K562 (cell line): ENCODE measurements around the gene FOXP4. TPM values are rescaled to one million over a fixed set of nuclear protein-coding genes. Genes with fewer than 3 reads are reported as not detected.

Experiments used
- ATAC-seq: fragments of 200-7000 bp; cut with Tn5 transposase; 3 replicates; pipeline ENCODE4 v1.9.1; 2020; ENCODE audit warnings: moderate library complexity
- BruUV-seq: library from RNA; stranded (reverse); fragments of 400-500 nt; replicated peaks from 2 replicates; lab custom pipeline; 2021; lab: Mats Ljungman, UMichigan
- CTCF ChIA-PET: fragments of 300-600 bp; formaldehyde crosslinking; extraction: SDS; loops from one replicate; lab custom pipeline; 2021; ENCODE audit warnings: low intra/inter-chr PET ratio; lab: Yijun Ruan, JAX
- POLR2A ChIA-PET: fragments of 300-600, 350-650 bp; sonication (Branson Sonifier 250); formaldehyde crosslinking; extraction: SDS; loops from one replicate; lab custom pipeline; 2021; ENCODE audit warnings: antibody characterized with exemption, inconsistent platforms; lab: Yijun Ruan, JAX
- DNase-seq, 4 experiments: peaks; one replicate each; pipeline versions ENCODE4 v3.0.0 to v3.0.0-alpha.2; 2011 to 2018; ENCODE audit warnings: low spot score in 3 of 4, mixed read lengths in 3 of 4; ENCODE audit errors: extremely low read depth in 1 of 4
- FAIRE-seq: peaks from 2 replicates; lab custom pipeline; 2011; peaks lifted over from hg19 to GRCh38; lab: Jason Lieb, UNC
- H2AFZ ChIP-seq: 2 replicates; pipeline ENCODE4 v1.6.0; 2011; ENCODE audit warnings: low read depth, low read length, control low read depth, inconsistent platforms
- H3K27ac ChIP-seq: fragments of 200-600 bp; 3 replicates; pipeline ENCODE4 v1.8.0; 2011; ENCODE audit warnings: low read depth, mild to moderate bottlenecking, control low read depth, inconsistent platforms, low read length, moderate library complexity, mixed read lengths; ENCODE audit errors: extremely low read depth
- H3K27me3 ChIP-seq, 2 experiments: fragments of 300-600 bp in 1 of 2; 2 replicates in 1 of 2; 3 replicates in 1 of 2; pipeline versions ENCODE4 v1.6.0 to v1.8.0; 2011; ENCODE audit warnings: inconsistent platforms in 2 of 2, low read length in 2 of 2, mild to moderate bottlenecking in 1 of 2, mixed read lengths in 1 of 2, moderate library complexity in 1 of 2; ENCODE audit not compliant: control insufficient read depth in 2 of 2, insufficient read depth in 2 of 2
- H3K36me3 ChIP-seq: fragments of 300-600 bp; 3 replicates; pipeline ENCODE4 v1.8.0; 2011; ENCODE audit warnings: mild to moderate bottlenecking, low read length, inconsistent platforms; ENCODE audit not compliant: control insufficient read depth, insufficient read depth
- H3K4me1 ChIP-seq, 2 experiments: fragments of 200-600 bp in 1 of 2; replicated peaks in 1 of 2; 2 replicates in 1 of 2; 3 replicates in 1 of 2; pipeline versions ENCODE4 v1.5.1 to v1.8.0; 2011; ENCODE audit warnings: inconsistent platforms in 2 of 2, low read length in 2 of 2, mild to moderate bottlenecking in 1 of 2, mixed read lengths in 1 of 2, moderate library complexity in 1 of 2; ENCODE audit not compliant: control insufficient read depth in 2 of 2, insufficient read depth in 2 of 2
- H3K4me2 ChIP-seq: 2 replicates; pipeline ENCODE4 v1.6.1; 2011; ENCODE audit warnings: low read length, control low read depth, inconsistent platforms, mixed read lengths; ENCODE audit not compliant: insufficient read depth
- H3K4me3 ChIP-seq: fragments of 200-600 bp; sonication (generic), shearing (Covaris generic); 2 replicates; pipeline ENCODE4 v1.5.1; 2016; ENCODE audit warnings: control low read depth, inconsistent platforms
- H3K79me2 ChIP-seq: fragments of 200-600 bp; 3 replicates; pipeline ENCODE4 v1.8.0; 2011; ENCODE audit warnings: low read length, inconsistent platforms; ENCODE audit not compliant: control insufficient read depth, insufficient read depth
- H3K9ac ChIP-seq, 2 experiments: 2 replicates each; pipeline versions ENCODE4 v1.6.0 to v1.6.1; 2011; ENCODE audit warnings: low read depth in 2 of 2, low read length in 2 of 2, control low read depth in 1 of 2, inconsistent platforms in 1 of 2, mild to moderate bottlenecking in 1 of 2, mixed read lengths in 1 of 2; ENCODE audit not compliant: insufficient read depth in 1 of 2
- H3K9me1 ChIP-seq: one replicate; pipeline ENCODE4 v1.6.0; 2011; ENCODE audit warnings: inconsistent platforms, mild to moderate bottlenecking, low read length, moderate library complexity; ENCODE audit not compliant: control insufficient read depth, insufficient read depth
- H3K9me3 ChIP-seq: replicated peaks from 2 replicates; pipeline ENCODE4 v1.5.1; 2011; ENCODE audit warnings: low read depth, low read length, inconsistent platforms; ENCODE audit not compliant: control insufficient read depth, insufficient read depth
- H4K20me1 ChIP-seq: replicated peaks from 2 replicates; pipeline ENCODE4 v1.6.1; 2011; ENCODE audit warnings: low read length, inconsistent platforms, mixed read lengths; ENCODE audit not compliant: control insufficient read depth, insufficient read depth
- CC2D1A ChIP-seq: fragments of 450-650 bp; IDR thresholded peaks from 2 replicates; pipeline ENCODE4 v1.6.1; 2017; ENCODE audit warnings: mild to moderate bottlenecking
- FIP1L1 ChIP-seq: fragments of 200-400 bp; formaldehyde crosslinking; IDR thresholded peaks from 2 replicates; pipeline ENCODE4 v1.6.1; 2018; ENCODE audit warnings: mild to moderate bottlenecking, low read depth, low read length; ENCODE audit not compliant: poor library complexity, severe bottlenecking
- KDM5B ChIP-seq: fragments of 200-600 bp; sonication (generic); IDR thresholded peaks from 2 replicates; pipeline ENCODE4 v1.6.1; 2012; ENCODE audit warnings: low read depth, mild to moderate bottlenecking, moderate library complexity, low read length, control low read depth, inconsistent platforms; ENCODE audit not compliant: insufficient replicate concordance
- POLR2B ChIP-seq: fragments of 450-650 bp; IDR thresholded peaks from 2 replicates; pipeline ENCODE4 v1.6.1; 2018; ENCODE audit warnings: low read depth; ENCODE audit not compliant: partially characterized antibody
- RFX7 ChIP-seq: fragments of 250-450 bp; sonication (Bioruptor Pico); IDR thresholded peaks from 2 replicates; pipeline ENCODE4 v1.5.1; 2021; ENCODE audit warnings: mild to moderate bottlenecking
- SP1 ChIP-seq: sonication (generic); formaldehyde crosslinking; IDR thresholded peaks from 2 replicates; pipeline ENCODE4 v1.8.1; 2022; ENCODE audit warnings: mild to moderate bottlenecking, missing genetic modification reagents
- ZC3H4 ChIP-seq: sonication (generic); formaldehyde crosslinking; IDR thresholded peaks from 2 replicates; pipeline ENCODE4 v1.9.0; 2021; ENCODE audit warnings: missing genetic modification reagents, borderline replicate concordance
- ZNF146 ChIP-seq: IDR thresholded peaks from one replicate; pipeline ENCODE4 v1.6.1; 2018; ENCODE audit warnings: missing compliant biosample characterization; ENCODE audit not compliant: unreplicated experiment
- ZNF23 ChIP-seq: fragments of 250-450 bp; sonication (Bioruptor Pico); IDR thresholded peaks from 2 replicates; pipeline ENCODE4 v1.4.0; 2020; ENCODE audit warnings: mild to moderate bottlenecking
- ZNF316 ChIP-seq: fragments of 450-650 bp; IDR thresholded peaks from 2 replicates; pipeline ENCODE4 v1.6.1; 2016
- WGBS: fragments of 100-300 bp; shearing (Covaris generic); methylation state at CpG from one replicate; pipeline ENCODE4 v1.1.6; 2016; ENCODE audit warnings: low coverage, mixed read lengths; ENCODE audit not compliant: insufficient coverage; ENCODE audit errors: missing lambda C conversion rate; 5-methylcytosine and 5-hydroxymethylcytosine counted together
- in situ Hi-C: fragments of 300-500 bp; cut with MboI; formaldehyde crosslinking; loops from 4 replicates; pipeline ENCODE4 v1.15.0; 2018; ENCODE audit warnings: inconsistent platforms, mixed read lengths
- intact Hi-C: fragments of 100-400 bp; cut with micrococcal nuclease; formaldehyde crosslinking; loops from 2 replicates; pipeline ENCODE4 v1.14.2; 2022
- polyA plus RNA-seq, 8 experiments: library from polyadenylated mRNA; depleted of rRNA in 4 of 8; stranded (reverse) in 5 of 8; unstranded in 3 of 8; fragments of >200 nt; fragmentation: Nextera tagmentation in 2 of 8; fragmentation: Illumina TruSeq in 1 of 8; extraction: Ambion mirVana in 2 of 8; extraction: Trizol in 1 of 8; gene quantifications; 2 replicates each; pipeline versions ENCODE4 v1.2.1 to v1.2.3, GENCODE V29; 2011 to 2014; ENCODE audit warnings: inconsistent platforms in 1 of 8, missing spikeins in 1 of 8
- total RNA-seq, 7 experiments: library from RNA; depleted of rRNA in 6 of 7; stranded (reverse); fragments of >200 nt in 6 of 7; fragmentation: Illumina TruSeq in 2 of 7; extraction: Trizol in 2 of 7; gene quantifications; 2 replicates each; pipeline versions ENCODE4 v1.2.1 to v1.2.3, GENCODE V29; 2011 to 2021; ENCODE audit warnings: low replicate concordance in 1 of 7
- TF ChIP-seq, protein P1 (sequence below): sonication (generic); formaldehyde crosslinking; IDR thresholded peaks from 2 replicates; pipeline ENCODE4 v1.8.1; 2023; ENCODE audit warnings: missing genetic modification reagents, mild to moderate bottlenecking, borderline replicate concordance

Gene FOXP4
- total and polyA plus RNA-seq, 9 of the 15 experiments (the other 6 are each of a cell fraction or from before 2014, with no cell fraction given) = 0.11 to 29.4 (median 2.3) TPM

GRCh38 chr6:41530476-41530875 lies 15.7 kb upstream of the FOXP4 start:
- ChIA-PET CTCF (no interaction called here), POLR2A (interaction anchor here (1.5 kb wide), 1 partner anchor 17 kb away, joined by 3 read pairs; no protein-coding TSS in a partner anchor)
- H3K79me2 ChIP-seq = no peaks in the 10 kb centered on the region
- H3K9ac ChIP-seq = no peak overlapping the region
- no peaks in the 10 kb centered on the region for H3K9me1 ChIP-seq
- ATAC-seq = no peak
- 34% methylated on average over 7 of the region's 7 CpGs for whole genome bisulfite sequencing
- no peak overlapping the region for H2AFZ ChIP-seq
- peaks cover 14% of the 10 kb centered on the region; the same call in 1 of the 2 replicates for H4K20me1 ChIP-seq
- H3K4me3 ChIP-seq = no peak overlapping the region
- no peak for TF ChIP-seq SP1 (CRISPR knock-in tag)
- peak; percentile 35 for TF ChIP-seq ZNF316
- no peak for FAIRE-seq
- H3K27ac ChIP-seq = no peak overlapping the region
- H3K4me2 ChIP-seq = no peak overlapping the region
- H3K4me1 ChIP-seq = peaks cover 0 to 5% of the 10 kb centered on the region in 2 experiments; a peak in 1 of 5 replicates
- no peaks in the 10 kb centered on the region for H3K9me3 ChIP-seq
- no peak for DNase-seq
- in situ Hi-C loops = no loop called here
- no peaks in the 10 kb centered on the region for H3K27me3 ChIP-seq
- no peaks in the 10 kb centered on the region; the same call in 2 of the 3 replicates for H3K36me3 ChIP-seq
- no TSS peak for BruUV-seq
- intact Hi-C loops = no loop called here

- DNase-seq (no peak), ATAC-seq (no peak)
- no peak for TF ChIP-seq CC2D1A
- TF ChIP-seq ZNF23 (CRISPR knock-in tag) = no peak
- no peak for TF ChIP-seq RFX7 (CRISPR knock-in tag)
- no peak for TF ChIP-seq KDM5B
- TF ChIP-seq FIP1L1 = no peak
- TF ChIP-seq, protein P1, sequence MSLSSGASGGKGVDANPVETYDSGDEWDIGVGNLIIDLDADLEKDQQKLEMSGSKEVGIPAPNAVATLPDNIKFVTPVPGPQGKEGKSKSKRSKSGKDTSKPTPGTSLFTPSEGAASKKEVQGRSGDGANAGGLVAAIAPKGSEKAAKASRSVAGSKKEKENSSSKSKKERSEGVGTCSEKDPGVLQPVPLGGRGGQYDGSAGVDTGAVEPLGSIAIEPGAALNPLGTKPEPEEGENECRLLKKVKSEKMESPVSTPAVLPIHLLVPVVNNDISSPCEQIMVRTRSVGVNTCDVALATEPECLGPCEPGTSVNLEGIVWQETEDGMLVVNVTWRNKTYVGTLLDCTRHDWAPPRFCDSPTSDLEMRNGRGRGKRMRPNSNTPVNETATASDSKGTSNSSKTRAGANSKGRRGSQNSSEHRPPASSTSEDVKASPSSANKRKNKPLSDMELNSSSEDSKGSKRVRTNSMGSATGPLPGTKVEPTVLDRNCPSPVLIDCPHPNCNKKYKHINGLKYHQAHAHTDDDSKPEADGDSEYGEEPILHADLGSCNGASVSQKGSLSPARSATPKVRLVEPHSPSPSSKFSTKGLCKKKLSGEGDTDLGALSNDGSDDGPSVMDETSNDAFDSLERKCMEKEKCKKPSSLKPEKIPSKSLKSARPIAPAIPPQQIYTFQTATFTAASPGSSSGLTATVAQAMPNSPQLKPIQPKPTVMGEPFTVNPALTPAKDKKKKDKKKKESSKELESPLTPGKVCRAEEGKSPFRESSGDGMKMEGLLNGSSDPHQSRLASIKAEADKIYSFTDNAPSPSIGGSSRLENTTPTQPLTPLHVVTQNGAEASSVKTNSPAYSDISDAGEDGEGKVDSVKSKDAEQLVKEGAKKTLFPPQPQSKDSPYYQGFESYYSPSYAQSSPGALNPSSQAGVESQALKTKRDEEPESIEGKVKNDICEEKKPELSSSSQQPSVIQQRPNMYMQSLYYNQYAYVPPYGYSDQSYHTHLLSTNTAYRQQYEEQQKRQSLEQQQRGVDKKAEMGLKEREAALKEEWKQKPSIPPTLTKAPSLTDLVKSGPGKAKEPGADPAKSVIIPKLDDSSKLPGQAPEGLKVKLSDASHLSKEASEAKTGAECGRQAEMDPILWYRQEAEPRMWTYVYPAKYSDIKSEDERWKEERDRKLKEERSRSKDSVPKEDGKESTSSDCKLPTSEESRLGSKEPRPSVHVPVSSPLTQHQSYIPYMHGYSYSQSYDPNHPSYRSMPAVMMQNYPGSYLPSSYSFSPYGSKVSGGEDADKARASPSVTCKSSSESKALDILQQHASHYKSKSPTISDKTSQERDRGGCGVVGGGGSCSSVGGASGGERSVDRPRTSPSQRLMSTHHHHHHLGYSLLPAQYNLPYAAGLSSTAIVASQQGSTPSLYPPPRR = no peak
- TF ChIP-seq POLR2B = no peak
- TF ChIP-seq ZC3H4 = no peak
- no peak for TF ChIP-seq ZNF146 (CRISPR knock-in tag)
Measured at GRCh38 chr6:41531016-41531415, 15.2 kb upstream of the FOXP4 start.

More at GRCh38 chr6:41531016-41531415, 15.2 kb upstream of the FOXP4 start:
- POLR2A ChIA-PET = no interaction called here
- Histone ChIP-seq H2AFZ (no peak overlapping the region), H3K9me3 (no peaks in the 10 kb centered on the region), H3K27me3 (no peaks in the 10 kb centered on the region), H3K4me2 (no peak overlapping the region), H3K4me3 (no peak overlapping the region), H3K9ac (no peak overlapping the region), H3K4me1 (peaks cover 0 to 5% of the 10 kb centered on the region in 2 experiments; a peak in 1 of 5 replicates), H4K20me1 (peaks cover 14% of the 10 kb centered on the region; the same call in 1 of the 2 replicates), H3K36me3 (no peaks in the 10 kb centered on the region; the same call in 2 of the 3 replicates), H3K27ac (no peak overlapping the region), H3K9me1 (no peaks in the 10 kb centered on the region), H3K79me2 (no peaks in the 10 kb centered on the region)
- BruUV-seq = no TSS peak
- intact Hi-C loops = no loop called here
- CTCF ChIA-PET = no interaction called here
- no peak for FAIRE-seq
- in situ Hi-C loops = no loop called here
